ENCODE measurements around the gene SH3RF3.

Gene SH3RF3

DNA sequence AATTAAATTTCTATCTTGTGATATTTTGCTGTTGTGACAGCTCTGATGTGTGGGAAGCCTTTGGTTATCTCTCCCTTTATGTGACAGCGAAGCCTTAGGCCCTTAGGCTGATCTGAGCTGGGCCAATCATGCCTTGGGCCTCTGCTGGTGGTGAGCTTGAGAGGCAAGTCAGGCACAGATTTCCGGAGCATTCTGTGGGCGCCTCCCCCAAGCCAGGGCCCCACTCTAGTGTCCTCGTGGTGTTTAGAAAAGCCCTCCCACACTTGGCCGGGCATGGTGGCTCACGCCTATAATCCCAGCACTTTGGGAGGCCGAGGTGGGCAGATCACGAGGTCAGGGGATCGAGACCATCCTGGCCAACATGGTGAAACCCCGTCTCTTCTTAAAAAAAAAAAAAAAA, 239.8 kb downstream of the SH3RF3 start:
- DNase-seq = no peak

DNA sequence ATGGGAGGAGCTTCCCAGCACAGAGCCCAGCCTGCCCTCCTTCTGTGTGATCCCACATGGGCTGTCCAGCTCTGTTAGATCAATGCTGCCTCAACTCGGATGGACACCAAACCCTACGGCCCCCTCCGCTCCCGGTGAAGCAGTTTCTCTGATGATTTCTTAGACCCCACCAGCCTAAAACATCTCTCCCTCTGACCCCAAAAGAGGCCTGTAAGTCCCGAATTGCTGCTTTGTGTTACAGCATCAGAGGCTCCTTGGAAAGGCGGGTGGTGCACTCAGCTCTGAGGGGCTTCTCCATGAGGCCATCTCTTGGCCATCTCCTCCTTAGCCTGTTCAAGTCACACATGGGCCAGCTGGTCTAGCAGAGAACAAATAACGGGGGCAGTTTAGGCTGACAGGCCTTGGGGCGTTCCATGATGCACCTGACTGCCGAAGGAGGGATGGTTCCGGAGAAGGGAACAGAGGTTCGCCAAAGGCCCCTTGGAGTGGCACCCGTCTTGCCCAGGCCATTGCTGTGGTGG, 240.7 kb downstream of the SH3RF3 start:
- no peak for DNase-seq

DNA sequence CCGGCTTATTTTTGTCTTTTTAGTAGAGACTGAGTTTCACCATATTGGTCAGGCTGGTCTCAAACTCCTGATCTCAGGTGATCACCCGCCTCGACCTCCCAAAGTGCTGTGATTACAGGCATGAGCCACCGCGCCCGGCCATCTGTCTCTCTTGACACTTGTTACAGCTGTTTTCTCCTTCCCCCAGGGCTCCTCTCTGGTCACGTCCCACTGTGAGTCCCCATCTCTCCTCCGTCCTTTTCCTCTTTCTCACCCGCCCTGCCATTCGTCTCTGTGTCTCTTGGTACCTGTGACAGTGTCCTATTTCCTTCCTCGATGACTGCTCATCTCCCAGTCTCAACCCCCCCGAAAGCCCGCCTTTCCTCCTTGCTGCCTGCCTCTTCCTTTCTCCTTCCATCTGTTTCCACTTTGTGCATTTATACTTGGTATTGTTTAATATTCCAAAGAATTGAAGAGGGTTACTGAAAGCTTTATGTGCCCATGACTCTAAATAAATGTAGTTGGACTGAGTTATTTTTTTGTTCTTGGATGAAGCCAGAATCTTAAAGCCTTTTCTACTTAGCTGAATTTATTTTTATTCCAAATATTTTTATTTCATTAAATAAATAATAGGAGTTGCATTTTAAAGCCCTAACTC, 241.5 kb downstream of the SH3RF3 start:
- DNase-seq = no peak

DNA sequence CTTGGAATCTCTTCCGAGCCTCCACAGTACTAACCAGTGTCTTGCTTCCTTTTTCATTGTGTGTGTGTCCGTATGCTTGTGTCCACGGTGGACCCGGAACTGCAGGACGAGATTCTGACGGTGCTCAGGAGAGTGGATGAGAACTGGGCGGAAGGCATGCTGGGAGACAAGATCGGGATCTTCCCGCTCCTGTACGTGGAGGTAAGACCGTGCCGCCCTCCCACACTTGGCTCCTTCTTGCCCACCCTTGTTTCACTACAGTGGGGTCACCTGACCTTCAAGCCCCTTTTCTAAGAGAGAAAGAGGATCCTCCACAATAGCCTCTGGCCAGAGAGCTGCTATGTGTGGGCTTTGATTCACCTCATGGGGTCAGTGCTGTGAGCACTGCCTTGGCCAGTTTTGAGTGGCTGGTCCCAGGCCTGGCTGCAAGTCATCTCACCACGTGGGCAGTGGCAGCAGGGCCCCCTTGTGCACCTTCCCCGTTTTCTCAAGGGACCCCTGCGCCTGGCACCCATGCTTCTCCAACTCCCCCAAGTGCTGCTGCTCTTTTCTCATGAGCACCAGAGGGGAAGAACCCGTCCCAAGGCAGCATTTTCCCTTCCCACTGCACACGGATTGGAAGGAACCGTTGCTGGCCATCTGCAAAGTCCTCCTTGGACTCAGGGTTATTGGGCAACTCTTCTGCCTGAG, 242.6 kb downstream of the SH3RF3 start:
- no peak for DNase-seq

DNA sequence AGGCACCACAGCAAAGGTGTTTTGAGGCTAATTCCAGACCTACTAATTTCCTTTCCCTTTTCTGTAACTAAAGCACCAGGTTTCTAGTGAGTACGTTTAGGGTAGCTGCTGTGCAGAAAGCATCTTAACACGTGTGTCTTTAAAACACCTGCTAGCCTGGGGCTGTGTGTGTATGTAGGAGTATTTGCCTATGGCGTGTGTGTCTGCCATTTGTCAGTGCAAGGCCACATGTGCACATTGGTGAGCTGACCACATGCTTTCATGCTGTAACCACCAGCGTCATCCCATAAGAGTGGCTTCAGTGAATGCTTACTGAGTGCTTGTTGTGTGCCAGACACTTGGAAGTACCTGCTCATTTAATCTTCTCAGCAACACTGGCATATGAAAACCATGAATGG, 243.2 kb downstream of the SH3RF3 start:
- DNase-seq = no peak

DNA sequence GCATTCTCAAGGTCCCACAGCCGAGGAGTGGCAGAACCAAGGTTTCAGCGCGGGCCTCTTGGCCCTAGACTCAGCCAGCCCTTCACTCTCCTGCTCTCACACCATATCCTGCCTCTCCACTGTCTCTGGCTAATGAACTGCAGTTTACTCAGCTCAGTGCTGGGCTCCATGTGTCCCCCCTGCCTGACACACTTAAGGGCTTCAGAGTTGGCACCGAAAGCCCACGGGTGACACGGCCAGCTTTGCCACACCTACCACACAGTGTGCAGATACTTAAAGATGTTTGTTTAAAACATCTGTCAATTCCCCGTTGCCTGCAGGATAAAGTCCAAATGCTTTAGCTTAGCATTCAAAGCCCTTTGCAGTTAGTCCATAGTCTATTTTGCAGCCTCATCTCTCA, 243.6 kb downstream of the SH3RF3 start:
- DNase-seq = no peak

DNA sequence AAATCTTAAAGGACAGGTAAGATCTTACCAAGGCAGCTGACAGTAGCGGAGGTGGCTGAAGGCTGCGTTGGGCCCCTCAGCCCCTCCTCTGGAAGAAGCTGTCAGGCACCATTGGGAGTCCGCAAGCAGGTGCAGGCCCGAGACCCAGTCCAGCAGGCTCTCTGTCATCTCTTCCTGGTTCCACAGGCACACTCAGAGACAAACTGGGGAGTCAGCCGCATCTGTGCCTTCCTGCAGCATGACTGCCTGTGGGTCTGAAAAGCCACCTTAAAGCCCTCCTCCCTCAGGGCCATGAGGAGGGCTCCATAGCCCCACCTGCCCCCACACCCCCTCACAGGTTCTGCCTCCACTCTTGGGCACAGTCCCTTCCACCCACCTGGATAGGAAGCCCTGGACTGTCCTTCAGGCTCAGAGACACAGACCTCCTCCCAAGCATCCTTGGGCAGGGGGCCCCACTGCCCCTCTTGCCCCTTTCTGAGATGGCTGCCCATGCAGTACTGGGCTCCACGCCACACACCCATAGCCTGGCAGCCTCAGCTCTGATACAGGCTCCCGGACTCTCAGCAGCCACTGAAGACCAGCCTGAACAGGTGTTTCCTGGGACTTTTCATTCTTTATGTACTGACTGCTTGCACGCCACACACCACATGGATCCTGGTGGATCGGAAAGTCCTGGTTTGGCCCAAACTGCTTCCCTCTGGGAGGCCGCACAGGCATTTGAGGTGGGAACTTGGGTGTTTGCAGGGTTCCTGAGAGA, 245.0 kb downstream of the SH3RF3 start:
- no peak for DNase-seq

DNA sequence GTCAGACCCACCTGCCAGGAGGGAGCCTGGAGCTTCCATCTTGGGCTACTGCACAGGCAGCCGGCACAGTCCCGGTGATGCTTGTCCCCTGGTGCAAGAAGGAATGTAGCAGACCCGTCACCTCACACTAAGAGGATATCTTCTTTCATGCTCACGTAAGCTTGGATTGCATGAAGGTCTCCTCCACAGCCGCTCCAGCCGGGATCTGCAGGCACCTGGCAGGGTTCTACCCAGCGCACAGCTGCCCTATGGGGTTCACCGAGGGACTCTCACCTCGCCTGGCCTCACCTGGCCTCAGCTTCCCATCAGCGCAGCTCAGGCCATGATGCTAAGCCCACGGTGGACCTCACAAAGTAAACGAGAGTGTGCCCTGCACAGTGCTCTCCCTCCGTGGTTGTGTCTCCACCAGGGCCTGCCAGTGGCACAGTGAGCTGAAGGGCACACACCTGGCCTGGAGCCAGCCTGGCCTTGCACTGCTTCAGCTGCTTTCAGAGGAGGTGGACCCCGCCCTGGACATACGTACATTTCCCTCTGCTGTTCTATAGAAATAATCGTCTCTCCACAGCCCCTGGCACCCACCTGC, 245.6 kb downstream of the SH3RF3 start:
- no peak for DNase-seq

DNA sequence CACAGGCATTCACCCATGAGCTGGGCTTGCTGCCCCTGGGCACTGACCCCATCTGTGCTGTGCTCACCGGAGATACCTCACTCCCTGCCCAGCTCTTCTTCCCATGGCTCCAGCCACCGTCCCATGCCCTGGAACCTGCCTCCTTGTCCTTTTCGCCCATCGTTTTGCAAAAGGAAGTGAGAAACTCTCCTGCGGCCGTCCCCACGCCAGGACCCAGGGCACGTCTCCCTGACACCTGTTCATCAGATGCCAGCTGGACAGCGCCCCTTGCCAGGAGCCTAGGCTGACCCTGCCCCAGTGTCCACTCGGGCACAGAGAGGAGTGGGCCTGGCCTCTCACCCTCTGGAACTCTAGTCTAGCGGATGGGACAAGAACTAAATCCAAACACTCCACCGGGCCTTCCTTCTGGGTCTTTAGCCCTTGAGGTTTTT, 246.1 kb downstream of the SH3RF3 start:
- DNase-seq = no peak

DNA sequence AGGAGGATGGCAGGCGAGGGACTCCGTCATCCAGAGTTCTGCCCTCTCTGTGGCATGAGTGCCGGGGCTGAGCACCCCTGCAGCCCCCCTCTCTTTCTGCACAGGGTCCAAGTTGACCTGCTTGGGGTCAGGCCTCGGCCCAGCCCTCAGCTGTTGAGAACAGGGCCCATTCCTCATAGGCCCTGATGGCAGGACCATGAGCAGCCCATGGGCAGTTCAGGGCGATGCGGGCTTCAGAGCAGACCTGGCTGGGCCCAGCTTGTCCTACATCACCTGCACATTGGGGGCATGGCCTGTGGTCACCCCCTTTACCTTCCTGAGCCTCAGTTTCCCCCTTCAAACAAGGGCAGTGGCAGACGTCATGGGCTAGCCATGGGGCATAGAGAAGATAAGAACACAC, 246.7 kb downstream of the SH3RF3 start:
- DNase-seq = no peak

DNA sequence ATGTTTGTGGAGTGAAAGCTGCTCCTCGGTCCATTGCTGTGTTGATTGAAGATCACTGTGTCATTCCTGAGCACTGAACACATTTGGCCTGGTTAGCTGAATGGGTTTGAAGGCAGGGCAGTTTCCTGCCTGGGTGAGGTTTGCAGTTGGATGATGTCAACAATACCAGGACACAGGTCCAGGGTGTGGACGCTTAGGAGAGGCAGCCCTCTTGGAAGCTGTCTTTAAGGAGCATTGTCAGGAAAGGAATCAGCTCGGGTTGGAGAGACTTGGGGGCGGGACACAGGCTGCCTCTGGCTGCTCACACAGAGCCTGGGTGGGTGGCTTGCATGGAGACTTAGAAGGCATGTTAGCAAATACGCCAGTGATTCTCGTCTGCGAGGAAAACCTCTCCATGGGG, 247.1 kb downstream of the SH3RF3 start:
- DNase-seq = no peak

DNA sequence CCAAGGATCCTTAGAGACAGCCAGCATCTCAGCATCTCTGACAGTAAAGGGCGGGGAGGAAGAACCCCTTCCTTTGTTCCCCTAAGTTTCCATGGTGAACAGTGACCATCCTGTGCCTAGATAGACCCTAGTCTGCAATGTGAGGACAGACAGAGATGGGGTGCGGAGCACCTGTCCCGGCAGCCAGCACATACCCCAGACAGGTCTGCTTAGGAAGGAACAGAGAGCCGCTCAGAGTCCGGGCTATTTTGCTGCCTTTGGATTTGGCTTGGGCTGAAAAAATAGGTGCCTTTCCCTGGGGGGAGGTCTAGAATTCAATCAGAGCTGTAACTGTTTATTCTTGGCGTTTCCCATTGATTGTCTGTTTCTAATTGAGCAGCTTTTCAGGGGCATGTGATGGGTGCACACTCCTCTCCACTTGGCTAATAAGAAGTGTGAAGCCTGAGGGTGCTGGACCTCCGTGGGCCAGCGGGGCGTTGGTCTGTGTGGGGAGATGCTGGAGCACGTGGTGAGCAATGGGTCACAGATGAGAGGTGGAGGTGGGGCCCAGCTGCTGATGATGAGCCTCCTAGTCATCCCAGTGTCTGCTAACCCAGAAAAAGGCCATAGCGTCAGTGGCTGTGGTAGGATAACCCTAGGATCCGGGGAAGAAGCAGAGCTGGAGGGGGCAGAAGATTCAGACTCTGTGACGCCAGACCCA, 247.9 kb downstream of the SH3RF3 start:
- DNase-seq = no peak

DNA sequence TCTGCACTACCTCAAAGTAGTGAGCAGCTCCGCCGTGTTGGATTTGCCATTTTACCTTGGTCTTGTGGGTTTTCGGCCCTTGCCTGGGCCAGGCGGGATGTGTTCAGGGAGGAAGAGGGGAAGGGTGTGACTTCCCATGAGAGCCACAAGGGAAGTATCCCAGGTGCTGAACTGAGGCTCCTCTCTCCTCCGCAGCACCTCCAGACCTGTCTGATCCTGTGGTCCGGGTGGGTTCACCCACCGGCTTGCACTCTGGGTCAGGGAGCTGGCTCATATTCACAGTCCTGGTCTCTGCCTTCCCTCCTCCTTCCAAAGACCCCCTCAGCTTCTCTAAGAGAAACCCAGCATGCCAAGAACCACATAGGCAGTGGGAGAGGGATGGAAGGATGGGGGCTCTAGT, 249.0 kb downstream of the SH3RF3 start:
- no peak for DNase-seq

DNA sequence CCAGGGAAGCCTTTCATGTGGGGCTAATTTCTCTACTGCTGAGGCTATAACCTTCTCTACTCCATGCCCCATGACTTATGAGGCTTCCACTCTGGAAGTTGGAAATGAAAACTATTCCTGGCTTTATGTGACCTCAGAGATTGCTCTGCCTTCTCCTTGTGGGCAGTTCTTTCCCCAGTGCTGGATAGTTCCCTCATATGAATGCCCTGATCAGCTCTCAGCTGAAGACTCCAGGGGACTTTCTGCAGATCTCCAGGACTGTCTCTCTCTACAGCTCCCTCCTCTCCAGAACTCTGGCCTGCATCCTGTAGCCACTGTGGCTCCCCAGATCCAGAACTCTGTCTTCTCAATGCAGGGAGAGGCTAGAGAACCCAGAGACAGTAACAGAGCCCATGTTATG, 249.7 kb downstream of the SH3RF3 start:
- no peak for DNase-seq

DNA sequence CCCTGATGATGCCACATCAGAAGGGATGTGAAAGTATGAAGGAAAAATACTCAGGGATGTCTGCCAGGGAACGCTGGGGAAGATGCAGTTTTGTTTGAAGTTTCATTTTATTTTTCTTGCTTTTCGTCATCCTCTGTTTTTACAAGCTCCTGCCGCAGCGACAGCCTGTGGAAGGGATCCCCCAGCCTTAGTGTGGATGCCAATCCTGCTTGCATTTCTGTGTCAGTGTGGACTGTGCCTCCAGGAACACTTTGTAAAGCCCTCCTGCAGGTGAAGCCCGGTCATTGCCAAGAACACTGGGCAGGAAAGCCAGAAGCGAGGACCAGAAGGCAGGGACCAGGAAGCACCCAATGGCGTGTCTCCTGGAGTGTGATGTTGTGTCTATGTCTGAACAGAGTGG, 250.5 kb downstream of the SH3RF3 start:
- no peak for DNase-seq

DNA sequence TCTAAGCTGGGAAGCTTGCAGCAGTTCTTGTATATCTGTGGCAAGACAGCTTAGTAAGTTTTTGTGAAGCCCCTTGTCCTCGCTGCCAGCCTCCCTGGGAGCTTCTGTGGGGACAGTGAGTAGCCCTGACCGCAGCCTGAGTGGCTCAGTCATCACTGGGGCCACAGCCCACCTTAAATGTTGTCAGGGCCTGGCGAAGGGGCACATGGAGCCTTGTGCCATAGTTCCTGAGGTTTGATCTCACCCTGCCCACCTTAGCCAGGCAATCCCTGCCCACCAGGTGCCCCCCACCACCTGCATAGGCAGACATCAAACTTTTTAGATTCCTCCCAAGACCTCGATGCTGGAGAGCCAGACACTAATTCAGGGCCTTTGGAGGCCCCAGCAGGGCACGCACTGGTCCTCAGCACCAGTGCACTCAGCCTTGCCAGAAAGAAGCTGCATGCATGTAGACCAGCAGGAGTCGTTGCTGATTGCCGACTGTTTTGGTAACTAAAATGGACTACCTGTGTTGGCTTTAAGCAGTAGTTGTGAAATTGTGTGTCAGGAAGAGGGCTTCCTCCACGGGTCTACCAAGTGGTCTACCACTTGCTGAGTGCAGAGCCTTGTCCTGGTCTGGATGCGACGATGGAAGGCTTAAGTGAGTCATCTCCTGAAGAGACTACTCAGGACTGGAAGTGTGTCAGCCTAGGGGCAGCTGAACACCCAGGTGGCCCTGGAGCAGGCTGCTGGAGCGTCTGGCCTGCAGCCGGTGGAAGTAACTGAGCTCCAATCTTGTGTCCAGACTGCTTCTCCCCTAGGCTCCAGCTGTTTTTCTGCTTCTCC, 251.7 kb downstream of the SH3RF3 start:
- no peak for DNase-seq

DNA sequence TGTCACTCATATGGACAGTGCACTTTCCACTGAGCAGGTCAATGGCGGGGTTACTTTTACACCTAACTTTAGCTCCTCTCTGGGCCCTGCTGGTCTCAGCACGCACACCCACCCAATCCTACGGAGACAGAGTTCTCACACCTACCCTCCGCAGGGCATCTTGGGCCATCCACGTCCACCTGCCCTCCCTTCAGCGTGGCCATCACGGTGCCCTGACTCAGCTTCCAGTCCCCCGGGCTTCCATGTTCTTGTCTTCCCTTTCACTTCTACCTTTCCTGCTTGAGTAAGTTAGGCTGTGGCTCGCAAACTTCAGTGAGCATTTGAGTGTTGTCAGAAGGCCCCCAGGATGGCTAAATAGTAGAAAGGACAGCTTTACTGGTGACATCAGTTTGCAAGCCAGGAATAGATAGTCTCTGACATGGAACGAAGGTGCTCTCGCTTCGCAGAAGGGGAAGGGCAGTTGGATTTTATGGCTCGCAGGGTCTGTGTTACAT, 252.4 kb downstream of the SH3RF3 start:
- no peak for DNase-seq

DNA sequence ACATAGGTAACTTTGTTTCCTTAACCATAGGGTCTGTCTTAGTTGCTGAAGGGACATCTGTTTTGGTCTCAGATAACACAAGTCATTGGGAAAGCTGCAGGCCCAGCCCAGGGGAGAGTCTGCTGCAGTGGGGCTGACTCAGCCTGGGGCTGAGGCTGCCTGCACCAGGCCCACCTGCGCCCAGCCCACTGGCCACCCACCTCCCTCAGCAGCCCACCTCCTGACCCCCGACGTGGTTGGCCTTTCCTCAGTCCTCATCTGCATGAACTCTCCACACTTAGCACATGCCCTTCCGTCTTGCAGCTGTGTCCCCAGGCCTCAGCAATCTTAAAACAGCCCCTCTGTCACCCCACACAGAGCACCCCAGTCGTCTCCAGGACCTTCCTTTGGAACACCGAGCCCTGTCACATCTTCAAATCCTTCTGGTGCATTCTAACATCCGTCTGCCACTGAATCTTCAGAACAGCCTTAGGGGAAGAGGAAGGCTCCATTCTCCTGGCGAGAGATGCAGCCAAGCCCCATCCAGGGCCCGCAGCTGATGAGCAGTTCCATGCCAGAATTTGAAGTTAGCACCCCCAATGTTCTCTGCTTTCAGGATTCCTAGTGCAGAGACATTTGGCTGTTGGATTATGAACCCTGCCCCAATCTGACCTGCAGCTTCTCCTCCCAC, 253.4 kb downstream of the SH3RF3 start:
- DNase-seq = no peak

DNA sequence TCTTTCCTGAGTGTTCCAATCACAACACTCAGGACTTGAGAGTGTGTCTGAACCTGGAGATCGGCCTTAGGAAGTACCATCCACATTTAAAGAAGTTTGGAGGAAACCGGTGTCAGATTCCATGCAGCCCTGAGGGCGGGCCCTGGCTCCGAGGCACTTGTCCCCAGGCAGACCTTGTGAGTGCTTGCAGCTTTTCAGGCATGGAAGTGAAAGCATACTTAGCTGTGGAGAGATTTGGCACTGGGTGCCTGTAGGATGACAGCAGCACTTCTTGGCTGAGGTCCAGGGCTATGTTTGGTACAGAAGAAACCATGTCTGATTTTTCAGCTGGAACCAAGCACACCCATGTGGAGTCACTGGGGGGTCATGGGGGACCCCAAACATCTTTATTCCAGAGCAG, 253.9 kb downstream of the SH3RF3 start:
- peak; percentile 70 for DNase-seq

DNA sequence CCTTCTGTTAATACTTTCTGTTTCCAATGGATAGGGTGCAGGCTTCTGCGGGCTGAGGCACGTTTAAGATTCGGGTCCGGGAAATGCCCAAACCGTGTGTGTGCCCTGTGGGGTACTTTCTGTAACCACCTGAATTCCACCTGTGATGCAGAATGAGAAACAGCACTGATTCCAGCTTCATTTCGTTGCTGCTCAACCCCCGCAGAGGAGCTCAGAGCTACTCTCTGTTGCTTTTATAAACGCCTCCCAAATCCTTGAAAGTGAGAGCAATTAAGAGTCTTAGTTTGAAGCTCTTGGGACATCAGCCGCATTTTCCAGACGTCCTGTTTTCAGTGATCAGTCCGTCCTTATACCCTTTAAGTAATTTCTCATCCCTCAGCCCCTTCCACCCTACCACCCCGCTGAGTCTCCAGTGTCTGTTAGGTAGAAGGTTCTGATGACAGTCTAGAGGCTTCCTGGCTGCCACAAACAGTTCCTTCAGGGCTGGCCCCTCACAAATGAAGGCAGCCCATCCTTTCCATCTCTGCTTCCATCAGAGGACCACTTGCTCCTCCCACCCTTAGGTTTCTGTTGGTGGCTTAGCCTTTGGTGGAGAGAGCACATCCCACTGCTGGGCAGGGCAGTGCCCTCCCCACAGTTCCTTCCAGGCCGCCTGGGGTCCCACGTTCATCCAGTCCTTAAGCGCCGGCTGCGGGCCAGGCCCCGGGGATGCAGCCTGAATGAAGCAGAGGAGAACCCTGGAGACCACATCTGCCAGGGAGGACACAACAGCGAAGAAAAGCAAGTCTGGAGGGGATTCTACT, 254.7 kb downstream of the SH3RF3 start:
- DNase-seq = no peak

Data from NCI-H1694 treated with DMSO at 0.1 percent for 48 hours (cell line).